ENCODE measurements around the gene MPLKIP.

- no peak for TF ChIP-seq POLR2A (IDR thresholded peaks at IDR 0.05)
- TF ChIP-seq, protein P1, sequence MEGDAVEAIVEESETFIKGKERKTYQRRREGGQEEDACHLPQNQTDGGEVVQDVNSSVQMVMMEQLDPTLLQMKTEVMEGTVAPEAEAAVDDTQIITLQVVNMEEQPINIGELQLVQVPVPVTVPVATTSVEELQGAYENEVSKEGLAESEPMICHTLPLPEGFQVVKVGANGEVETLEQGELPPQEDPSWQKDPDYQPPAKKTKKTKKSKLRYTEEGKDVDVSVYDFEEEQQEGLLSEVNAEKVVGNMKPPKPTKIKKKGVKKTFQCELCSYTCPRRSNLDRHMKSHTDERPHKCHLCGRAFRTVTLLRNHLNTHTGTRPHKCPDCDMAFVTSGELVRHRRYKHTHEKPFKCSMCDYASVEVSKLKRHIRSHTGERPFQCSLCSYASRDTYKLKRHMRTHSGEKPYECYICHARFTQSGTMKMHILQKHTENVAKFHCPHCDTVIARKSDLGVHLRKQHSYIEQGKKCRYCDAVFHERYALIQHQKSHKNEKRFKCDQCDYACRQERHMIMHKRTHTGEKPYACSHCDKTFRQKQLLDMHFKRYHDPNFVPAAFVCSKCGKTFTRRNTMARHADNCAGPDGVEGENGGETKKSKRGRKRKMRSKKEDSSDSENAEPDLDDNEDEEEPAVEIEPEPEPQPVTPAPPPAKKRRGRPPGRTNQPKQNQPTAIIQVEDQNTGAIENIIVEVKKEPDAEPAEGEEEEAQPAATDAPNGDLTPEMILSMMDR (IDR thresholded peaks at IDR 0.05 in 8 of 11, conservative IDR thresholded peaks at IDR 0.05 in 3 of 11) = no peak
Measured at GRCh38 chr7:40156988-40157387, 22.6 kb upstream of the MPLKIP start.
